NT2/D1 (cell line): ENCODE data around the gene SRCAP.

Source experiments
- DNase-seq: peaks from one replicate; pipeline ENCODE4 v3.0.0-alpha.2; 2011; ENCODE audit warnings: low read depth, low spot score
- H3K27me3 ChIP-seq: 2 replicates; pipeline ENCODE4 v1.6.0; 2011; ENCODE audit warnings: mild to moderate bottlenecking; ENCODE audit not compliant: insufficient read length, insufficient read depth
- H3K36me3 ChIP-seq: 2 replicates; pipeline ENCODE4 v1.6.1; 2011; ENCODE audit warnings: mild to moderate bottlenecking, low read length, mixed read lengths; ENCODE audit not compliant: insufficient read depth, insufficient read length
- H3K4me1 ChIP-seq: 2 replicates; pipeline ENCODE4 v1.5.1; 2011; ENCODE audit not compliant: insufficient read depth, insufficient read length
- H3K4me3 ChIP-seq: 2 replicates; pipeline ENCODE4 v1.5.1; 2011; ENCODE audit warnings: low read depth; ENCODE audit not compliant: insufficient read length
- H3K9ac ChIP-seq: 2 replicates; pipeline ENCODE4 v1.6.0; 2011; ENCODE audit warnings: low read depth; ENCODE audit not compliant: insufficient read length
- H3K9me3 ChIP-seq: 2 replicates; pipeline ENCODE4 v1.5.1; 2011; ENCODE audit warnings: mild to moderate bottlenecking, low read length; ENCODE audit not compliant: insufficient read depth
- SUZ12 ChIP-seq: IDR thresholded peaks from 2 replicates; pipeline ENCODE4 v1.6.1; 2011; ENCODE audit not compliant: insufficient read length, insufficient read depth; ENCODE audit errors: extremely low read depth
- YY1 ChIP-seq: IDR thresholded peaks from 2 replicates; pipeline ENCODE4 v1.6.1; 2011; ENCODE audit not compliant: insufficient read length, insufficient read depth
- ZNF274 ChIP-seq: IDR thresholded peaks from 2 replicates; pipeline ENCODE4 v1.6.1; 2011; ENCODE audit warnings: mild to moderate bottlenecking, low read depth, low read length

The SRCAP gene

DNA sequence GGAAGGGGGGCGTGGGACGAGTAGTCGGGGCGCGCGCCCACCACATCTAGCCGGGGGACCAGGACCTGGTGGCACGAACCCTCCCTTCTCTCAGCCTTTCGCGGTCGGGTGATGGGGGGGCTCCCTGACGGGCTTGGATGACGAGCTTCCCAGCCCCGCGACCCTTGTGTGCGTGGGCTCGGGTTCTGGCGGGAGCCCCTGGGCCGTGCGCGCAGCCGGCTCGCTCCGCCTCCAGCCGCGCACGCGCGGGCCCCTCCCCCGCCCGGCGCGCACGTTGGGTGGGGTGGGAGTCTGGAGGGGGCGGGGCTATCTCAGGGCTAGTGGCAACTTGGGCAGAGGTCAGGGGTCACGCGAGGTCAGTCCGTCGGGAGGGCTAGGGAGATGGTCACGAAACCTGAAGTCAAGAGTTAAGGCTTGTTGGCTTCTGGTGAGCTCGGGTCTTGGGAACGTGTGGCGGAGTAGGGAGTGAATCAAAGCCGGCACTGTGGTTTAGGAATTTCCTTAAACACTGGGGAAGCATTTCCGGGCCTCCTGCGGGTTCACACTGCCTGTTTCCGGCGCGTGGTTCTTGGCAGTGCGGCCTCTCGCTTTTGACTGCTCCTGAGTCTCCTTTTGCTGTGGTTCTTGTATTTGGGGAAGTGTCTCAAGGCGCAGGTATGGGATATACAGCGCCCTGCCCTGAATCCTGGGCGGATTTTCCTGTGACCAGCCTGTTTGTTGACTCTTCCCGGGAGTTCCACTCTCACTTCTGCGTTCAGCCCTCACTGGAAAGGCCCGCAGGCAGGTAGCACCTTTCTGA is at the start of gene SRCAP:
Gene SRCAP (plus strand): TSS at position 356 of the 799 bp plus-strand sequence. CDS start 1,654 bp downstream, outside the sequence.
- peak within 1 kb of the TSS; percentile 95 for H3K4me3 ChIP-seq
- H3K4me1 ChIP-seq: peaks cover 4% of the 10 kb centered on the region
- TF ChIP-seq SUZ12: no peak
- no peak for TF ChIP-seq ZNF274
- no peak for TF ChIP-seq YY1
- peak within 1 kb of the TSS; percentile 99 for H3K9ac ChIP-seq
- H3K27me3 ChIP-seq: peaks cover 35% of the 10 kb centered on the region
- no peaks in the 10 kb centered on the region for H3K9me3 ChIP-seq
- peaks cover 41% of the 10 kb centered on the region for H3K36me3 ChIP-seq
- peak; percentile 64 for DNase-seq

GRCh38 chr16:30649725-30650368 is 49.1 kb upstream of the SRCAP start:
- no peak for DNase-seq
- Histone ChIP-seq H3K4me1 (no peaks in the 10 kb centered on the region), H3K27me3 (peaks cover 13% of the 10 kb centered on the region), H3K4me3 (peak overlapping the region; percentile 44), H3K36me3 (peaks cover 24% of the 10 kb centered on the region), H3K9ac (peak overlapping the region; percentile 81), H3K9me3 (no peaks in the 10 kb centered on the region)
- TF ChIP-seq ZNF274 (no peak), YY1 (no peak), SUZ12 (no peak)

DNA sequence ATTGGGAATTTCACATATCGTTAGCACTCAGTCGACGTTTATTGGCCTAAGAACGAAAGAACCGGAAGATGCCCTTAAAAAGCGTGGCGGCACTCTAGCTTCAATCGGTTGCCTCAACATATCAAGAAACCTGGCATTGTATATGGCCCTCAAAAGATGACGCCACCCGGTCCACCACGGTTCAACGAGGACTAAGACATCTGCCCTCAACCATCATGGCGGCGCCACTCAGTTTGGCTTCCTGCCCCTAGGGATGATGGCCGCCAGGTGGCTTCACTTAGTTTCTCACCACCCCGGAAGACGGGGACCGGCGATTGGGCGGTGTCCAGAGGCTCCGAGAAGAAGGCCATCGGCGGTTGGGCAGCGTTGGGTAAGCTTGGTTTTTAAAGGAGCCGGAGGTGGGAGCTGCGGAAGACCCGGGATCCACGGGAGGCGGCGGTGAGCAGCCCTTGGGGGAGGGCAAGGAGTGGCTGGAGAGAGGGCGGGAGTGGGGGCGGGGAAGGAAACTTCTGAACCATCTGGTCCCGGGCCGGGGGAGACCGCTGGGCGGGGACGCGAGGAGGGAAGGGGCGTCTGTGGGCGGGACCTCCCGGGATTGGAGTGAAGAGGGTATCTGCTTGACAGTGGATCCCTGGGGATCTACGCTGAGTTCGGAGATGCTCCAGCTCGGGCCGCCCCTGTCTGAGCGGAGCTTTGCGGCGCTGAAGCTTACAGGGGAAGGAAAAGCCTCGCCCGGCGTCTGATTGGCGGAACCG is 48.4 kb upstream of the SRCAP start, which contains the start of gene PRR14:
Gene PRR14 (plus strand): TSS at position 592 of the 755 bp plus-strand sequence. CDS start 686 bp downstream, outside the sequence.
- TF ChIP-seq ZNF274 (no peak), YY1 (peak; percentile 99)
- Histone ChIP-seq H3K4me3 (peak within 1 kb of the TSS; percentile 84), H3K36me3 (peaks cover 31% of the 10 kb centered on the region), H3K9ac (peak within 1 kb of the TSS; percentile 86), H3K27me3 (peaks cover 13% of the 10 kb centered on the region), H3K4me1 (no peaks in the 10 kb centered on the region), H3K9me3 (no peaks in the 10 kb centered on the region)
- peak; percentile 99 for DNase-seq

DNA sequence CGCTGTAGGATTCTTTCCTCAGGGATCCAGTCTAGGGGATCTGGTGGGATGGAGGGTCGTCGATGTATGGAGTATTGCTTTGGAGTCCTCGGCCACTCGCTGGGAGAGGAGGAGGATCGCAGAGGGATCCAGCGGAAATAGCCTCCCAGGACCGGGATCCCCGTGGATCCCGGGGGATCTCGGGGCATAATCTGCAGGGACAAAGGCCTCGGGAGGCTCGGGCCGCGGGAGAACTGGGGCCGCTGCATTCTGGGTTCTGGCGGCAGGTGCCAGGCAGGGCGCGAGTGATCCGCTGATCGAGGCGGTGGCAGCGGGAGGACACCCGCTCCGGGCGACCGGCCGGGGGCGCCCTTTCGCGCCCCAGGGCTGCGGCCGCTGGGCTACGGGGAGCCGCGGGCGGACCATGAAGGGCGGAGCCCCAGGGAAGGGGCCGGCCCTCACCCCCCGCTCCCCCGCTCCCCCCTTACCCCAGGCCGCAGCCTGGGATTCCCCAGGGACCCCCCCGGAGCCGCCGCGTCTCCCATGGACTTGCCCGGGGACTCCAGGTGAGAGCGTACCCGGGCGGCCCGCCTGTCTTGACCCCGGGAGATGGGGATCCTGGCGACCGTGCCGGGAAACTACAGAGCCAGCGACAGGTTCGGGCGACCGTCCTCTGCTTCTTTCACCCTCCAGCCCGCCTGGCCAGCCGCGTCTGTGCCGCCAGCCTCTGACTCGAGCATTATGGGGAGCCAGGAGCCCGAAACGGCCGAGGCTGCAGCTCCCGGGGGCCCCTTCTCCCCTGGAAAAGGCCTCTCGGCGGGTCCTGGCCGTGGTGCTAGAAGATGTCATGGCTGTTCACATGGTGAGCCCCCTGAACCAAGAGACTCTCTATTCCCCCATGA is 47.6 kb upstream of the SRCAP start:
- H3K27me3 ChIP-seq: peaks cover 13% of the 10 kb centered on the region
- DNase-seq: peak; percentile 52
- peak overlapping the region; percentile 84 for H3K4me3 ChIP-seq
- H3K36me3 ChIP-seq: peaks cover 39% of the 10 kb centered on the region
- peak overlapping the region; percentile 86 for H3K9ac ChIP-seq
- H3K9me3 ChIP-seq: no peaks in the 10 kb centered on the region
- TF ChIP-seq YY1: no peak
- H3K4me1 ChIP-seq: no peaks in the 10 kb centered on the region

- H3K4me1 ChIP-seq: no peaks in the 10 kb centered on the region
- peak overlapping the region; percentile 86 for H3K9ac ChIP-seq
- H3K4me3 ChIP-seq: peak overlapping the region; percentile 60
- H3K9me3 ChIP-seq: no peaks in the 10 kb centered on the region
- H3K36me3 ChIP-seq: peaks cover 44% of the 10 kb centered on the region
- TF ChIP-seq YY1: no peak
- TF ChIP-seq ZNF274: no peak
- TF ChIP-seq SUZ12: no peak
- DNase-seq: no peak
- peaks cover 13% of the 10 kb centered on the region for H3K27me3 ChIP-seq
These were observed 47.0 kb upstream of the SRCAP start for GRCh38 chr16:30652005-30652296.

DNA sequence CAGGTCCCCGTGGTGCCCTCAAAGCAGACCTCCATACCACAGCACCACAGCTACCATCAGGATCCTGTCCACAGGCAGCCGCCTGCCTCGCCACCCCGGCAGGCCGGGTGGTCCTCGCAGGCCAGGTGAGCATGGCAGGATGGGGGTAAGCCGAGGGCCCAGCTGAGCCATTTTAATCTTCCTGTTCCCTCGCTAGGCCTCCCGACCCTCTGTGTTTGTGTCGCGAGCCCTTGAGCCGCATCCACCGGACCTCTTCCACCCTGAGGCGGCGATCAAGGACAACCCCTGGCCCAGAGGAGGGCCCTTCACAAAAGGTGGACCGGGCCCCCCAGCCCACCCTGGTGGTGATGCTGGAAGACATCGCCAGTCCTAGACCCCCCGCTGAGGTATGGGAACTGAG is 46.3 kb upstream of the SRCAP start:
- H3K4me1 ChIP-seq: no peaks in the 10 kb centered on the region
- H3K9me3 ChIP-seq: no peaks in the 10 kb centered on the region
- DNase-seq: no peak
- H3K36me3 ChIP-seq: peaks cover 44% of the 10 kb centered on the region
- H3K27me3 ChIP-seq: peaks cover 16% of the 10 kb centered on the region
- TF ChIP-seq ZNF274 (no peak), YY1 (no peak), SUZ12 (no peak)
- no peak overlapping the region for H3K4me3 ChIP-seq
- H3K9ac ChIP-seq: no peak overlapping the region
